Activated naive CD8-positive, alpha-beta T cell treated with anti-CD3 and anti-CD28 coated beads, Interleukin-2, amount 50 U/mL, for 16 hours (primary cell): Measurements from ENCODE around the gene ADAMTS9.

Experiments used
- DNase-seq: peaks from one replicate; pipeline ENCODE4 v3.0.0-alpha.2; 2020; ENCODE audit warnings: low read depth, low spot score

Gene ADAMTS9

GRCh38 chr3:64539451-64540196, 148.2 kb downstream of the ADAMTS9 start:
- no peak for DNase-seq

GRCh38 chr3:64536166-64536565, 151.6 kb downstream of the ADAMTS9 start:
- DNase-seq, result no peak

GRCh38 chr3:64533617-64534317, 154.0 kb downstream of the ADAMTS9 start:
- DNase-seq, result no peak

- DNase-seq, result no peak
Observed at GRCh38 chr3:64530434-64531049, 157.3 kb downstream of the ADAMTS9 start.

GRCh38 chr3:64523324-64523723, 164.5 kb downstream of the ADAMTS9 start:
- DNase-seq, result no peak

GRCh38 chr3:64520334-64520733, 167.5 kb downstream of the ADAMTS9 start:
- no peak for DNase-seq

GRCh38 chr3:64518950-64519349, 168.8 kb downstream of the ADAMTS9 start:
- no peak for DNase-seq

GRCh38 chr3:64518496-64518895, 169.3 kb downstream of the ADAMTS9 start:
- DNase-seq, result no peak

- DNase-seq, result no peak
Observed at GRCh38 chr3:64514889-64515288, 172.9 kb downstream of the ADAMTS9 start.

GRCh38 chr3:64509206-64509605, 178.6 kb downstream of the ADAMTS9 start:
- DNase-seq, result no peak

GRCh38 chr3:64508140-64508539, 179.7 kb downstream of the ADAMTS9 start:
- no peak for DNase-seq

GRCh38 chr3:64506255-64506654, 181.5 kb downstream of the ADAMTS9 start:
- no peak for DNase-seq

GRCh38 chr3:64505419-64505818, 182.4 kb downstream of the ADAMTS9 start:
- DNase-seq, result no peak

- DNase-seq, result no peak
Observed at GRCh38 chr3:64502284-64502683, 185.5 kb downstream of the ADAMTS9 start.

GRCh38 chr3:64501298-64501906, 186.4 kb downstream of the ADAMTS9 start:
- DNase-seq, result no peak

- DNase-seq, result no peak
Observed at GRCh38 chr3:64496786-64497490, 190.9 kb downstream of the ADAMTS9 start.

- DNase-seq, result no peak
Observed at GRCh38 chr3:64495781-64496334, 191.9 kb downstream of the ADAMTS9 start.

- DNase-seq, result no peak
Observed at GRCh38 chr3:64495121-64495780, 192.5 kb downstream of the ADAMTS9 start.

GRCh38 chr3:64494526-64494925, 193.3 kb downstream of the ADAMTS9 start:
- DNase-seq, result no peak

- DNase-seq, result no peak
Observed at GRCh38 chr3:64493149-64493548, 194.7 kb downstream of the ADAMTS9 start.

GRCh38 chr3:64491843-64492242, 196.0 kb downstream of the ADAMTS9 start:
- no peak for DNase-seq
